NB4 (cell line): Measurements from ENCODE around the gene TXNRD2.

Experiments used
- DNase-seq: peaks from one replicate; pipeline ENCODE4 v3.0.0; 2010; ENCODE audit warnings: low read depth
- H3K4me3 ChIP-seq: one replicate; pipeline ENCODE4 v1.5.1; 2011; ENCODE audit warnings: mild to moderate bottlenecking, low read depth, low read length, moderate library complexity
- MYC ChIP-seq: IDR thresholded peaks from 2 replicates; pipeline ENCODE4 v1.6.1; 2011; ENCODE audit warnings: low read depth, low read length
- POLR2A ChIP-seq: IDR thresholded peaks from 2 replicates; pipeline ENCODE4 v1.6.1; 2011; ENCODE audit warnings: mild to moderate bottlenecking; ENCODE audit not compliant: insufficient read length; ENCODE audit errors: extremely low read depth
- TF ChIP-seq, protein P1 (sequence below): IDR thresholded peaks from one replicate; pipeline ENCODE4 v1.5.1; 2012; ENCODE audit warnings: low read depth, low read length
- TF ChIP-seq, protein P2 (sequence below): IDR thresholded peaks from 2 replicates; pipeline ENCODE4 v1.6.1; 2011; ENCODE audit warnings: low read depth, low read length

The TXNRD2 gene

DNA sequence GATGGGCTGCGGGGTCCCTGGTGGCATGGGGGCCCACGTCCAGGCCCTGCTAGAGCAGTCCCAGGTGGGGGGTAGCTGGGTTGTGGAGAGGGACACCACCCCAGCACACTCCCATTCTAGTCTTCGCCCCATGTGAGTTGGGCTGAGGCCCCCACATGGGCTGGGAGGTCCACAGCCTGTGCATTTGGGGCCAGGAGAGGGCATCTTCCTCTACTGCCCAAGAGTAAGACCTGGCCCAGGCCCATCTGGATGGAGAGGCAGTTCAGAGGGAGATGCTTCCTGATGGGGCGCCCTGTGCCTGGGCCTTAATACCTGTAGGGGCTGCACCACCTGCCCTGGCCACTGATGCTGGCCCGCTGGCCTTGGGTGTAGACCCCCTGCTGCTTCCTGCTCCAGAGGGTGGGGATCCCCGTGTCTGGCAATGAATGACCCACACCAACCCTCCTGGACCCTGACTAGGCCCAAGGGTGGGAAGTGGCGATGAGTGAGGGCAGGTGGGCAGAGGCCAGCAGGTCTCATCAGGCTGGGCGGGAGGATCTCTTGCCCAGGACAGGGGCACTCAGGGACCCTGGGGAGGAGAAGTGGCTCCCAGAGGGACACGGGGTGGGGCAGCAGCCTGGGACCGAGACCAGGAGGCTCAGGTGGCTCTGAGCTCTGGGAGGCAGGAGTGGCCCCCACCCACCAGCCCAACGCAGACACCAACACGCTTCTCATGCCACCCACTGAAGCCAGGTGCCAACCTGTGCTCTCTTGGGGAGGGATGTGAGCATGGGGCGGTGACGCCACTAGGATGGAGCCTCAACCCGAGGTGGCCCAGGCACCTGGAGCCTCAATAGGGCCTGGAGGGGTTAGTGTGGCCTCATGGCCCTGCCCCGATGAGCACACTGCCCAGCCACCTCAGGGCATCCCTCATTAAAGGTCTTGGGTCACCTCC, 69.5 kb downstream of the TXNRD2 start:
- H3K4me3 ChIP-seq = no peak overlapping the region
- TF ChIP-seq POLR2A = no peak
- TF ChIP-seq MYC = no peak
- TF ChIP-seq, protein P1, sequence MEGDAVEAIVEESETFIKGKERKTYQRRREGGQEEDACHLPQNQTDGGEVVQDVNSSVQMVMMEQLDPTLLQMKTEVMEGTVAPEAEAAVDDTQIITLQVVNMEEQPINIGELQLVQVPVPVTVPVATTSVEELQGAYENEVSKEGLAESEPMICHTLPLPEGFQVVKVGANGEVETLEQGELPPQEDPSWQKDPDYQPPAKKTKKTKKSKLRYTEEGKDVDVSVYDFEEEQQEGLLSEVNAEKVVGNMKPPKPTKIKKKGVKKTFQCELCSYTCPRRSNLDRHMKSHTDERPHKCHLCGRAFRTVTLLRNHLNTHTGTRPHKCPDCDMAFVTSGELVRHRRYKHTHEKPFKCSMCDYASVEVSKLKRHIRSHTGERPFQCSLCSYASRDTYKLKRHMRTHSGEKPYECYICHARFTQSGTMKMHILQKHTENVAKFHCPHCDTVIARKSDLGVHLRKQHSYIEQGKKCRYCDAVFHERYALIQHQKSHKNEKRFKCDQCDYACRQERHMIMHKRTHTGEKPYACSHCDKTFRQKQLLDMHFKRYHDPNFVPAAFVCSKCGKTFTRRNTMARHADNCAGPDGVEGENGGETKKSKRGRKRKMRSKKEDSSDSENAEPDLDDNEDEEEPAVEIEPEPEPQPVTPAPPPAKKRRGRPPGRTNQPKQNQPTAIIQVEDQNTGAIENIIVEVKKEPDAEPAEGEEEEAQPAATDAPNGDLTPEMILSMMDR = no peak
- TF ChIP-seq, protein P2, sequence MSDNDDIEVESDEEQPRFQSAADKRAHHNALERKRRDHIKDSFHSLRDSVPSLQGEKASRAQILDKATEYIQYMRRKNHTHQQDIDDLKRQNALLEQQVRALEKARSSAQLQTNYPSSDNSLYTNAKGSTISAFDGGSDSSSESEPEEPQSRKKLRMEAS = no peak
- no peak for DNase-seq

DNA sequence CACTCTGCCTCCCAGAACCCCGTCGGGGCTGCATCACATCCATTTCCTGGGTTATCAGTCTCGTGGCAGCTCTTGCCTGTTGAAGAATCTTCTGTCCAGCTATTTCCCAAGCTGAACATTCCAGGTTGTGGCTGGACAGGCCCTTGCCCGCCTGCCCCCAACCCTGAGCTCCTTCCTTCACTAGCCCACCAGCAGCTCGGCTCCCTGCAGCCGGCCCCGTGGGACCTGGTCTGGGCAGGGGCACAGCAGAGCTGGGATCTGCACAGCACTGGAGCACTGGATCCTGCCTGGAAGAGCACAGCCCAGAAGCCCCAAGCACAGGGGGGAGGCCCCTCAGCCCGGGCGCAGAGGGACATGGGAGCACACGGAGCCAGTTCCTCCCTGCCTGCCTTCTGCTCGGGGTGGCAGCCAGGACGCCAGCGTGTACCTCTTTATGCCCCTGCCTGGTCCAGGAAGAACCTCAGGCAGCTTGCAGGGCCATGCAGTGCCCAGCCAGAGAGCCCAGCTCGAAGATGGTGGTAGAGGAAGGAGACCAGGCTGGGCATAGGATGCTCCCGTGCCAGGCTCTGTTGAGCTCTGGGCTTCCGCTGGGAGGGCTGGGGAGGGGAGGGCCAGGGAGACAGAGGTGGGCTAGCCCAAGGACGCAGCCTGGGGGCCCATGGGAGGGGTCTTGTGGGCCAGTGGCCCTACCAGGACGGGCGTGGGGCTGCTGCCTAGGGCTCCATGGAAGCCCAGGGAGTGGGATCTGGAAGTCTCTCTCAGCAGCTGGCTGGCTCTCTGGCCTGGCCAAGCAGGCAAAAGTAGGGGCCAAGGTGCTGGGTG, 70.4 kb downstream of the TXNRD2 start:
- DNase-seq = no peak
- TF ChIP-seq POLR2A = no peak
- no peak for TF ChIP-seq MYC
- TF ChIP-seq, protein P2 = no peak
- TF ChIP-seq, protein P1 = no peak
- H3K4me3 ChIP-seq = no peak overlapping the region

DNA sequence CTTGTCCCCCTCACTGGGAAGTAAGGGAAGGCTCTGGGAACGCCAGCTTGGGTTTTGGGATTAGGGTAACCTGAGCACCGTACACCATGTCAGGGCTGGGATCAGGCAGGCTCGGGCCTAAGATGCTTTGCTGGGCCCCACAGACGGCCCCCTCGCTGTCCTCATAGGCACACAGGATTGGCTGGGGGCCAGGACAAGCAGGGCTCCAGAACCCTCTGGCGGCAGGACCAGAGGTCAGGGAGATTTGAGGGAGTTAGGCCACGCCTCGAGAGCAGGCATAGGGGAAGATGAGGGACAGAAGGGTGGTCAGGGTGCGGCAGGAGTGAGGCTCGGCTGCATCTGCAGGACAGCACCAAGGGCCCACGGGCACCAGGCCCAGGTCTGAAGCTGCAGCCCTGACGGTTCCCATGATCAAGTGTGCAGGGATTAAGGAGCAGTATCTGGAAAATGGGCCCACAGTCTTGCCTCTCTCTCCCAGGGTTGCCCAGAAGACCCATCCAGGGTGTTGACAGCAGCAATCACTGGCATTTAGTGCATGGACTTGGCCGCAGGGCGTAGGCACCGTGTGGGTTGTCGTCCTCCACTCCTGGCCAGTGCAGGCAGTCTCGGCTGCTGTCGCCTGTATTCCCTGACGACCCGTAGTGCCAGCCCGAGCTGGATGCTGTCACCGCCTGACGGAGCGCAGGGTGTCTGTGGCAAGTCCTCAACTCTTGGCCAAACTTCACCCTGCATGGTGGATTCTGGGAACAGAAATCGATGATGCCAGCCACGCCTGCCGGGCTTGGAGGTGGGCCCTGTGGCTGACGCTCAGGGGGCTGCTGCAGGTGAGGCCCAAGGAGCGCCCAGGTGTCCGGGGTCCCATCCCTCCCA, 71.2 kb downstream of the TXNRD2 start:
- no peak for DNase-seq
- no peak overlapping the region for H3K4me3 ChIP-seq
- TF ChIP-seq, protein P1 = no peak
- TF ChIP-seq, protein P2 = no peak
- TF ChIP-seq MYC = no peak
- TF ChIP-seq POLR2A = no peak

DNA sequence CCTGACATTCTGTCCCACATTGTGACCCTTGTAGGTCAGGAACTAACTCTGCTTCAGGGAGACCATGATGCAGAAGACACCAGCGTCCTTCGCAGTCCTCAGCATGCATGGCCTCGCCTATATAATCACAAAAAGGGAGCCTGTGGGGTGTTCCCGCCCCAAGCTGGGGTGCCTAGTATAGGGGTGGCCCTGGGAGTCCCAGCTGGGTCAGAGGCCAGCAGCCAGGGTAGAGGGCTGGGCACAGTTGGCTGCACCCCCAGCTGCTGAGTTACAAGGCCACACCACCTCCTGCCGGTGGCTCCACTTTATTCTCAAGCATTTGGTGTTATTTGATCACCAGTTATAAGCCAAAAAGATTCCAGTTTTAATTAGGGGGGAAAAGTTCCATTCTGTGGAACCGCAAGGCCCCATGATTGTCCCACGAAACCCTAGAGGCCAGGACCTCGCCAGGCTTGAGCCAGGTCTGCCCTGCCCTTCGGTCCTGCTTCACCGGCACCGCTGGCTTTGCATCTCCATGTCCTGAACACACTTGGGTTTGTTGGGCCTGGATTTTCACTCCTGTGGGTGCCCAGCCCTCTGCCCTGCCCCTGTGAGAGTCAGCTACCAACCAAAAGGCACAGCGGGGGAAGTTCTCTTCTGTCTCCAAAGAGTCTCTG, 72.0 kb downstream of the TXNRD2 start:
- H3K4me3 ChIP-seq = no peak overlapping the region
- TF ChIP-seq, protein P1 = no peak
- TF ChIP-seq POLR2A = no peak
- DNase-seq = no peak

DNA sequence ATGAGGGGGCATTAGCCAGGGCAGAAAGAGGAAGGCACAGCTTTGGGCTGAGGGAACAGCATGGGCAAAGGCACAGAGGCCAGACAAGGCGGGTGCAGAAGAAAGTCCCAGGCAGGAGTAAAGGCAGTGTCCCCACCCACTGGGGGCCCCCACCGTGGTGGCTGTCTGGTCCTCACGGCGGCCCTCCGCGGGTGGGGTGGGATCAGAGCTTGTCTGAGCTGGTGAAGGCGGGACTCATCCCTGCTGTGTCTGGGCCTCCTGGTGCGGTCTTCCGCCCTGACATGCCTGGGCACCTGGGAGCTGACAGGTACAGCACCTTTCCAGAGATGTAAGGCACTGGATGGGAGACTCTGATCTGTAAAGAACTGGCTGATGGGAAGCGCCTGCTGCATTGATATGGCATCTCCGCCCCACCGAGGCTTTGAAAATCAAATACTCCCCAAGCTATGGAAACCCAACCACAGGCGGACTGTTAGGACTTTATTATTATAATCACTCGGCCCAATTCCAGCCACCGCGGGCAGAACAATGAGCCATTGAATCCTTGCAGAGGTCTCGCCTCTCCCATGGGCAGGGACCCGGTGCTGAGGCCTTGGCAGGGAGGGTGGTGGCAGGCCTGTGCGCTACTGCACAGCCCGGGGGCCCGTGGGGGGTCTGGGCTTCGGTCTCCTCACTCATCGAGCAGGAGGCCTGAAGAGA, 72.7 kb downstream of the TXNRD2 start:
- no peak overlapping the region for H3K4me3 ChIP-seq
- no peak for DNase-seq
- TF ChIP-seq, protein P1 = no peak
- TF ChIP-seq, protein P2 = no peak
- TF ChIP-seq POLR2A = no peak
- no peak for TF ChIP-seq MYC
